ENCODE measurements around the gene CPO.

The CPO gene

DNA sequence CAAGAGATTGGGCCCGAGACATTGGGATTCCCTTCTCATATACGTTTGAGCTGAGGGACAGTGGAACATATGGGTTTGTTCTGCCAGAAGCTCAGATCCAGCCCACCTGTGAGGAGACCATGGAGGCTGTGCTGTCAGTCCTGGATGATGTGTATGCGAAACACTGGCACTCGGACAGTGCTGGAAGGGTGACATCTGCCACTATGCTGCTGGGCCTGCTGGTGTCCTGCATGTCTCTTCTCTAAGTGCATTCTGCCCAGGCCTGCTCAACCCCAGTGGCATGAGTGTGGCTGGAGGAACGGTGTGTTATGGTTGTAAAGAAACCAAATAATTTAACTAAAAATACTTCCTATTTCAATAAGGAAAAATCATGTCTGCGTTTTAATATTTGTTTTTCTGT lies 29.9 kb downstream of the CPO start:
- H3K27ac ChIP-seq: no peak overlapping the region
- DNase-seq (ENCODE audit: low spot score): no peak
- CTCF ChIA-PET: interaction anchor here (1.0 kb wide), 1 partner anchor 13 kb away, joined by 3 read pairs; no protein-coding TSS in a partner anchor
- POLR2A ChIA-PET (ENCODE audit: low non-redundant PET): no interaction called here
- TF ChIP-seq, protein P1, sequence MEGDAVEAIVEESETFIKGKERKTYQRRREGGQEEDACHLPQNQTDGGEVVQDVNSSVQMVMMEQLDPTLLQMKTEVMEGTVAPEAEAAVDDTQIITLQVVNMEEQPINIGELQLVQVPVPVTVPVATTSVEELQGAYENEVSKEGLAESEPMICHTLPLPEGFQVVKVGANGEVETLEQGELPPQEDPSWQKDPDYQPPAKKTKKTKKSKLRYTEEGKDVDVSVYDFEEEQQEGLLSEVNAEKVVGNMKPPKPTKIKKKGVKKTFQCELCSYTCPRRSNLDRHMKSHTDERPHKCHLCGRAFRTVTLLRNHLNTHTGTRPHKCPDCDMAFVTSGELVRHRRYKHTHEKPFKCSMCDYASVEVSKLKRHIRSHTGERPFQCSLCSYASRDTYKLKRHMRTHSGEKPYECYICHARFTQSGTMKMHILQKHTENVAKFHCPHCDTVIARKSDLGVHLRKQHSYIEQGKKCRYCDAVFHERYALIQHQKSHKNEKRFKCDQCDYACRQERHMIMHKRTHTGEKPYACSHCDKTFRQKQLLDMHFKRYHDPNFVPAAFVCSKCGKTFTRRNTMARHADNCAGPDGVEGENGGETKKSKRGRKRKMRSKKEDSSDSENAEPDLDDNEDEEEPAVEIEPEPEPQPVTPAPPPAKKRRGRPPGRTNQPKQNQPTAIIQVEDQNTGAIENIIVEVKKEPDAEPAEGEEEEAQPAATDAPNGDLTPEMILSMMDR (conservative IDR thresholded peaks at IDR 0.05; ENCODE audit: low read depth): no peak

DNA sequence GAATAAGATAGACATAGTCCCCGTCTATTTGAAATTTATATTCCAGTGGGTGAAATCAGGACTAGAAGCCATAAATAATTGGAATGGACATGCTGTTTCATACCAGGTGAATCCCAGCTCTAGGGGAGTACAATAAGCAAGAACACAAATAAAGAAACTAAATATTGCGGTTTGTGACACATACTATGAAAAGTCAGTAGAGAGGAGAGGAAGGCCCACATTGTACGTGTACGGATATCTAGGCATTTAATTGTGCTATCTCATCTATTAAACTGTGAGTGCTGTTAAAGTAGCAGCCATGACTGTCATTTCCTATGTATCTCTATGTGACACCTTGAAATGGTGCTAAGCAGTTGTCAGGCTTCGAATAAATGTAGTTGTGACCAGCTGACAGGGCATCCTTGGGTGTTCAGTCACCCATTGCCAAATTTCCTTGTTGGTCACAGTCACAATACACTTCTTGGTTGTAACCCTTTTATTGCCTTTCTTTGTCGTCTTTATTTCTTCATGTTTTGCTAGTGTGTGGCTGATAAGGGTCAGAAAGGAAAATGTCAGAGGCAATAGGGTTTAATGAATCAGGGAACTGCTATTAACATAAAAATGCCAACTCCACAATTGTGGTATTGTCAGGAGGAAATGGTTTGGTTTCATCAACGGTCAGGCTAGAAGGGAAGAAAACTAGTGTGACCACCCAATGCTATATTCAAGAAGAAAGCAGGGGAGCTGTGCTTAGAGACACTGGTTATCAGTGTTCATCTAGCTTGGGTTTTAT lies 31.5 kb downstream of the CPO start:
- ChIA-PET POLR2A (ENCODE audit: low non-redundant PET) (no interaction called here), CTCF (no interaction called here)
- no peak overlapping the region for H3K27ac ChIP-seq
- no peak for DNase-seq (ENCODE audit: low spot score)
- TF ChIP-seq, protein P1 (conservative IDR thresholded peaks at IDR 0.05; ENCODE audit: low read depth): no peak

DNA sequence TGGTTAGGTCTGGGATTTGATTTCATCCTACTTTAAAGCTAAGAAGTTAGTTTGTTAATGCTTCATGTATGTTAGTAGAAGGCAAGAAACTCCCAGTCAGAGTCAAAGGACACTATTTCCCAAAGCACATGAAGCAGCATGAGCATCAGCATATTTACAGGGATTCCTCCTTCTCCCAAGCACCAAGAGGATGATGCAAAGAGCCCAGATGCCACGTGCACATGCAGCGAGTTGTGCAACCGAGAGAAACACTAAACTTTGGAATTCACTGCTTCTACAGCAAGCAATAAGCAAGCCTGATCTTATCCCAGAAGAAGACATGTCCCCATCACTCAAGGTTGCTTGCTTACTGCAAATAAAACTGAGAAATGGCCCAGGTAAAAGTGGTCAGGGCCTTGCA lies 32.5 kb downstream of the CPO start:
- no peak overlapping the region for H3K27ac ChIP-seq
- POLR2A ChIA-PET (ENCODE audit: low non-redundant PET): no interaction called here
- TF ChIP-seq, protein P1 (conservative IDR thresholded peaks at IDR 0.05; ENCODE audit: low read depth): no peak
- CTCF ChIA-PET: no interaction called here
- DNase-seq (ENCODE audit: low spot score): no peak

DNA sequence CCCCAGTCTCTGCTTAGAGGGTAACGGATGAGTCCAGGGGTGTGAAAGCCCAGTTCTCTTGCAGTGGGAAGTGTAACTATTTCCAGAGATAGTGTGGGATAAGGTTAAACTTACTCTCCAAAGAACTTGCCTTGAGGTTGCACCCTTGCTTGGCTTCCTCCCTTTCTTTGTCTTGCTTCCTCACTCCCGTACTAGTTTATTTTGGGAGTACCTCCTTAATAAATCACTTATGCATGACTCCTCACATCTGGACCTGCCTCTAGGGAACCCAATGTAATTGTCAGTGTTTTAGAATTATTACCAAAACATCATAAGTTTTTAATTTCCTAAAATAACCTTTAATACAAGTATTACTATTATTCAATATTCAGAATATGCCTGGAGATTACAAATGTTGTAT lies 35.2 kb downstream of the CPO start:
- no peak overlapping the region for H3K27ac ChIP-seq
- ChIA-PET CTCF (no interaction called here), POLR2A (ENCODE audit: low non-redundant PET) (no interaction called here)
- TF ChIP-seq, protein P1 (conservative IDR thresholded peaks at IDR 0.05; ENCODE audit: low read depth): no peak
- no peak for DNase-seq (ENCODE audit: low spot score)

DNA sequence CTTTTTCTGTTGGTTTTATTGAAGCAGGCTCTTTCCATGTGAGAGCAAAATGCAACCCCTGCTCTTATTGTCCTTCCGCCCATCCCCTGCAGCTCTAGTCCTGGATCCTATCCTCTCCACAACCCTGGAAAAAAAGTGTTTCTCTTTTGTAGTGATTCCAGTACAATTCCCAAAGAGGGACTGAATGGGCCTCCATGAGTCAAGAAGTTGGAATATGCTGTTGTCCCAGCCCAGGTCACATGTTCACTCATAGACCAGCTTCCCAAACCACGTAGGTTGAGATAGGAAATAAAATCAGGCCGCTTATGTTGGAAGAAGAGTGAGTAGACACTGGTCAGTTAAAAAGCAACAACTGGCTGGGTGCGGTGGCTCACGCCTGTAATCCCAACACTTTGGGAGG lies 39.4 kb downstream of the CPO start:
- TF ChIP-seq, protein P1 (conservative IDR thresholded peaks at IDR 0.05; ENCODE audit: low read depth): no peak
- CTCF ChIA-PET: no interaction called here

DNA sequence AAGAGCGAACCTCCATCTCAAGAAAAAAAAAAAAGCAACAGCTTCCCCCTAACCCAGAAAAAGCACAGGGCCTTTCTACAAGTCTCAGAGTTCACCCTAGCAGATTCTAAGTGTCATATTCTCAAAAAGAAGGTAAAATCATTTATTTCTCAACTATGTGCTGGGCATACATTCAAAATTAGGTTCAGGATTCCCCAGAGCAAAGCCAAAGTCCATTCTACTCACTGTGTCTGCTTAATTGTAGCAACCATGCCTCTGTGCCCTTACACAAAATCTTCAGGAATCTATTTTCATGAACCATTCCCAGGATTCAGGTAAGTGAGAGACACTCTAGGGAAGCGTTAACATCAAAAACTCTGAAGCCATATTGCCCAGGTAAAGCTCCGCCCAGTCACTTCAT lies 40.0 kb downstream of the CPO start:
- H3K27ac ChIP-seq: no peak overlapping the region
- ChIA-PET CTCF (no interaction called here), POLR2A (ENCODE audit: low non-redundant PET) (interaction anchor here (0.7 kb wide), 1 partner anchor 39 kb away, joined by 3 read pairs; no protein-coding TSS in a partner anchor)
- DNase-seq (ENCODE audit: low spot score): no peak
- TF ChIP-seq, protein P1 (conservative IDR thresholded peaks at IDR 0.05; ENCODE audit: low read depth): no peak

More for the DNA sequence above, 39.4 kb downstream of the CPO start:
- POLR2A ChIA-PET (ENCODE audit: low non-redundant PET): no interaction called here
- no peak overlapping the region for H3K27ac ChIP-seq
- DNase-seq (ENCODE audit: low spot score): no peak
